HCT116 (cell line): ENCODE results near the gene MRM1. TPM values are rescaled to one million over a fixed set of nuclear protein-coding genes. Genes with fewer than 3 reads are reported as not detected.

Experiments used
- ATAC-seq: fragments of 200-7000 bp; cut with Tn5 transposase; 2 replicates; pipeline ENCODE4 v1.9.1; 2020; ENCODE audit warnings: mild to moderate bottlenecking, moderate library complexity
- BruUV-seq: library from RNA; stranded (reverse); fragments of 400-500 nt; replicated peaks from 2 replicates; lab custom pipeline; 2021; lab: Mats Ljungman, UMichigan
- CTCF ChIA-PET: fragments of 300-600 bp; sonication (Branson Sonifier 250); formaldehyde crosslinking; loops from one replicate; lab custom pipeline; 2021; ENCODE audit warnings: antibody characterized with exemption; lab: Charles Lee
- POLR2A ChIA-PET: fragments of 300-600, 350-600 bp; sonication (Branson Sonifier 250); formaldehyde crosslinking; loops from one replicate; lab custom pipeline; 2021; ENCODE audit warnings: antibody characterized with exemption; lab: Charles Lee
- RAD21 ChIA-PET, 2 experiments: fragments of 300-600 bp; sonication (Branson Sonifier 250); formaldehyde crosslinking; loops; one replicate each; lab custom pipeline; 2023; ENCODE audit warnings: low total read pairs in 2 of 2; ENCODE audit not compliant: uncharacterized antibody in 2 of 2, unreplicated experiment in 2 of 2, low non-redundant PET in 1 of 2; lab: Charles Lee
- DNase-seq: peaks from one replicate; pipeline ENCODE4 v3.0.0-alpha.2; 2010; ENCODE audit warnings: low read depth, low spot score
- H2AFZ ChIP-seq: fragments of 200-600 bp; shearing (Covaris generic), sonication (generic); 2 replicates; pipeline ENCODE4 v1.6.1; 2017; ENCODE audit warnings: low read depth, mixed run types, mixed read lengths, antibody characterized with exemption, low read length; ENCODE audit not compliant: poor library complexity, severe bottlenecking
- H3K27ac ChIP-seq: 2 replicates; pipeline ENCODE4 v1.5.1; 2012; ENCODE audit warnings: low read depth, low read length
- H3K27me3 ChIP-seq: fragments of 200-600 bp; sonication (generic); 2 replicates; pipeline ENCODE4 v1.6.1; 2016; ENCODE audit warnings: mixed run types, low read length, mixed read lengths; ENCODE audit not compliant: insufficient read depth
- H3K36me3 ChIP-seq, 2 experiments: fragments of 200-500 bp in 1 of 2; fragments of 200-600 bp in 1 of 2; sonication (Bioruptor generic) in 1 of 2; sonication (generic) in 1 of 2; 2 replicates each; pipeline versions ENCODE4 v1.5.1 to v1.6.1; 2014 to 2016; ENCODE audit warnings: low read length in 2 of 2, inconsistent platforms in 1 of 2, mixed read lengths in 1 of 2, mixed run types in 1 of 2; ENCODE audit not compliant: insufficient read depth in 2 of 2, control insufficient read depth in 1 of 2
- H3K4me1 ChIP-seq, 2 experiments: fragments of 200-600 bp in 1 of 2; sonication (generic) in 1 of 2; 2 replicates each; pipeline versions ENCODE4 v1.5.1 to v1.6.1; 2012 to 2017; ENCODE audit warnings: low read length in 2 of 2, inconsistent platforms in 1 of 2, mild to moderate bottlenecking in 1 of 2, mixed read lengths in 1 of 2, mixed run types in 1 of 2, moderate library complexity in 1 of 2; ENCODE audit not compliant: insufficient read depth in 2 of 2, control insufficient read depth in 1 of 2
- H3K4me2 ChIP-seq: fragments of 200-600 bp; sonication (generic); 2 replicates; pipeline ENCODE4 v1.6.1; 2017; ENCODE audit warnings: mixed run types, low read length, mixed read lengths
- H3K4me3 ChIP-seq, 2 experiments: fragments of 200-600 bp in 1 of 2; sonication (generic) in 1 of 2; replicated peaks in 1 of 2; 2 replicates each; pipeline ENCODE4 v1.5.1; 2011 to 2016; ENCODE audit warnings: low read length in 2 of 2, control low read depth in 1 of 2, low read depth in 1 of 2, mild to moderate bottlenecking in 1 of 2, mixed read lengths in 1 of 2, mixed run types in 1 of 2
- H3K79me2 ChIP-seq: fragments of 200-600 bp; sonication (generic); 2 replicates; pipeline ENCODE4 v1.6.1; 2017; ENCODE audit warnings: mild to moderate bottlenecking, mixed run types, low read length, moderate library complexity, mixed read lengths; ENCODE audit not compliant: insufficient read depth
- H3K9ac ChIP-seq: fragments of 200-600 bp; sonication (generic); 2 replicates; pipeline ENCODE4 v1.6.1; 2016; ENCODE audit warnings: low read length, mixed read lengths
- H3K9me2 ChIP-seq: fragments of 200-600 bp; sonication (generic), shearing (Covaris generic); 2 replicates; pipeline ENCODE4 v1.6.1; 2017; ENCODE audit warnings: mixed run types, mild to moderate bottlenecking, moderate library complexity; ENCODE audit not compliant: insufficient read depth
- H3K9me3 ChIP-seq, 2 experiments: fragments of 200-500 bp in 1 of 2; fragments of 200-600 bp in 1 of 2; sonication (Bioruptor generic) in 1 of 2; sonication (generic) in 1 of 2; 2 replicates each; pipeline ENCODE4 v1.6.1; 2014 to 2017; ENCODE audit warnings: low read length in 2 of 2, mixed read lengths in 2 of 2, inconsistent platforms in 1 of 2, low read depth in 1 of 2, mild to moderate bottlenecking in 1 of 2, mixed run types in 1 of 2, moderate library complexity in 1 of 2; ENCODE audit not compliant: control insufficient read depth in 1 of 2, insufficient read depth in 1 of 2
- H4K20me1 ChIP-seq: fragments of 200-600 bp; sonication (generic), shearing (Covaris generic); 2 replicates; pipeline ENCODE4 v1.6.1; 2017; ENCODE audit warnings: mixed run types, mild to moderate bottlenecking, moderate library complexity; ENCODE audit not compliant: insufficient read depth
- ATF3 ChIP-seq: IDR thresholded peaks from 2 replicates; pipeline ENCODE4 v1.6.1; 2012
- CBX3 ChIP-seq: IDR thresholded peaks from 2 replicates; pipeline ENCODE4 v1.6.1; 2012; ENCODE audit warnings: low read depth
- EGR1 ChIP-seq: IDR thresholded peaks from 2 replicates; pipeline ENCODE4 v1.6.1; 2012; ENCODE audit warnings: low read depth
- ELF1 ChIP-seq: IDR thresholded peaks from 2 replicates; pipeline ENCODE4 v1.6.1; 2012; ENCODE audit warnings: low read depth, borderline replicate concordance
- FOSL1 ChIP-seq: IDR thresholded peaks from 2 replicates; pipeline ENCODE4 v1.6.1; 2012; ENCODE audit warnings: low read depth
- JUND ChIP-seq: IDR thresholded peaks from 2 replicates; pipeline ENCODE4 v1.6.1; 2012
- POLR2A ChIP-seq: IDR thresholded peaks from 2 replicates; pipeline ENCODE4 v1.7.0; 2011; ENCODE audit warnings: borderline replicate concordance; ENCODE audit not compliant: insufficient read depth, insufficient read length; ENCODE audit errors: extremely low read depth
- POLR2AphosphoS5 ChIP-seq: IDR thresholded peaks from 2 replicates; pipeline ENCODE4 v1.6.1; 2011; ENCODE audit warnings: mild to moderate bottlenecking, low read depth, low read length, moderate library complexity
- RAD21 ChIP-seq: IDR thresholded peaks from 2 replicates; pipeline ENCODE4 v1.6.1; 2012; ENCODE audit warnings: low read depth, mild to moderate bottlenecking
- REST ChIP-seq: IDR thresholded peaks from 2 replicates; pipeline ENCODE4 v1.6.1; 2012; ENCODE audit warnings: low read depth
- SIN3A ChIP-seq: IDR thresholded peaks from 2 replicates; pipeline ENCODE4 v1.6.1; 2012; ENCODE audit warnings: low read depth
- TCF7L2 ChIP-seq: IDR thresholded peaks from 2 replicates; pipeline ENCODE4 v1.7.0; 2011; ENCODE audit warnings: borderline replicate concordance, inconsistent platforms; ENCODE audit not compliant: insufficient read depth, insufficient read length; ENCODE audit errors: extremely low read depth
- ZNF274 ChIP-seq: fragments of 200-500 bp; sonication (Bioruptor generic); IDR thresholded peaks from 2 replicates; pipeline ENCODE4 v1.6.1; 2014; ENCODE audit warnings: mild to moderate bottlenecking, low read depth, low read length, inconsistent platforms
- intact Hi-C: fragments of 100-400 bp; cut with micrococcal nuclease; formaldehyde crosslinking; loops from 2 replicates; pipeline ENCODE4 v1.10.0; 2022
- total RNA-seq: library from RNA; stranded (reverse); gene quantifications from one replicate; pipeline ENCODE4 v1.2.1, GENCODE V29; 2021; ENCODE audit not compliant: unreplicated experiment

The MRM1 gene
- total RNA-seq, 1 experiment from 2014 or later: 14.5 TPM

GRCh38 chr17:36610474-36610873, 9.1 kb downstream of the MRM1 start:
- BruUV-seq: no TSS peak
- RAD21 ChIA-PET: no interaction called here
- Histone ChIP-seq H3K27me3 (no peaks in the 10 kb centered on the region), H3K4me2 (no peak overlapping the region), H3K36me3 (peaks cover 0 to 9% of the 10 kb centered on the region in 2 experiments; a peak in 1 of 4 replicates), H4K20me1 (no peaks in the 10 kb centered on the region), H3K79me2 (peaks cover 7% of the 10 kb centered on the region), H3K27ac (no peak overlapping the region), H3K9me2 (no peaks in the 10 kb centered on the region), H3K9ac (no peak overlapping the region), H3K4me3 (no peak overlapping the region), H2AFZ (no peak overlapping the region), H3K9me3 (no peaks in the 10 kb centered on the region), H3K4me1 (peaks cover 17 to 31% of the 10 kb centered on the region in 2 experiments; a peak in 3 of 4 replicates)
- TF ChIP-seq ATF3 (no peak), ZNF274 (no peak), POLR2A (no peak), POLR2AphosphoS5 (no peak), JUND (no peak), CBX3 (no peak), EGR1 (no peak), ELF1 (no peak), SIN3A (no peak)
- DNase-seq (no peak), ATAC-seq (no peak)
- intact Hi-C loops: no loop called here
- POLR2A ChIA-PET: no interaction called here
- CTCF ChIA-PET: interaction anchor here (0.7 to 2.1 kb wide), 3 partner anchors 8 to 65 kb away, joined by 3 to 6 read pairs (median 4); partner anchors contain the start of gene MRM1

GRCh38 chr17:36611345-36612072, 10.1 kb downstream of the MRM1 start:
- no peak for DNase-seq
- H2AFZ ChIP-seq: no peak overlapping the region
- no peak overlapping the region for H3K9ac ChIP-seq
- no peaks in the 10 kb centered on the region for H3K27me3 ChIP-seq
- H3K4me1 ChIP-seq: peaks cover 17 to 31% of the 10 kb centered on the region in 2 experiments; a peak in 3 of 4 replicates
- 0 out of 4 replicates have a peak, but pooled peaks cover 0 to 4% of the 10 kb centered on the region in 2 experiments for H3K36me3 ChIP-seq
- no TSS peak for BruUV-seq
- ChIA-PET CTCF (interaction anchor here (1.2 to 2.1 kb wide), 2 partner anchors 9 to 10 kb away, joined by 4 to 6 read pairs; partner anchors contain the start of gene MRM1), RAD21 (no interaction called here), POLR2A (no interaction called here)
- intact Hi-C loops: no loop called here
- H3K4me2 ChIP-seq: 0 out of 2 replicates have a peak overlapping the region, but pooled peaks have one; percentile 21
- no peak for ATAC-seq
- no peaks in the 10 kb centered on the region for H3K9me2 ChIP-seq
- no peak overlapping the region for H3K27ac ChIP-seq
- H4K20me1 ChIP-seq: no peaks in the 10 kb centered on the region
- TF ChIP-seq TCF7L2 (no peak), RAD21 (no peak), SIN3A (no peak), POLR2AphosphoS5 (no peak), FOSL1 (no peak), CBX3 (no peak), REST (no peak), EGR1 (no peak), ELF1 (no peak)
- no peak overlapping the region for H3K4me3 ChIP-seq
- no peaks in the 10 kb centered on the region for H3K79me2 ChIP-seq
- no peaks in the 10 kb centered on the region for H3K9me3 ChIP-seq
